Measurements from ENCODE around the gene ADARB2. TPM values are rescaled to one million over a fixed set of nuclear protein-coding genes. Genes with fewer than 3 reads are reported as not detected.

ADARB2 gene
- total RNA-seq, 1 experiment from 2014 or later = not detected

DNA sequence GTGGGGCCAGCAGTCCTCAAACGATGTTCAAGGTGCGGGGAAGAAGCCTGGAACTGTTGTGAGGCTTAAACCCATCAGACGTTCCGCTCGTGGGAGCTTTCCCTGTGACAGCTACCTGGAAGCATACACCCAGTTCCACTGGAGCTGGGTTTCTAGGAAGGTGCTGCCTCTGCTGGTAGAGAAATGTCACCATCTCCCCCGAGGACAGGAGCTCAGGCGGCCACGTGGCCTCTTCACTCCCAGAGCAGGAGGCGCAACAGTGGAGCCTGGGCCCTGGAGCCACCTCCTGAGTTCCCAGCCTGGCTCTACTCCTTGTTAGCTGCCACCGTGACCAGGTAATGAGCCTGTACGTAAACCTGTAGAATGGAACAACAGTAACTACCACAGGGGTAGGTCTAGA lies 156.1 kb downstream of the ADARB2 start:
- DNase-seq (ENCODE audit: low spot score) = no peak
- in situ Hi-C loops (cut with HindIII; ENCODE audit: low sequenced_read_pairs) = no loop called here

DNA sequence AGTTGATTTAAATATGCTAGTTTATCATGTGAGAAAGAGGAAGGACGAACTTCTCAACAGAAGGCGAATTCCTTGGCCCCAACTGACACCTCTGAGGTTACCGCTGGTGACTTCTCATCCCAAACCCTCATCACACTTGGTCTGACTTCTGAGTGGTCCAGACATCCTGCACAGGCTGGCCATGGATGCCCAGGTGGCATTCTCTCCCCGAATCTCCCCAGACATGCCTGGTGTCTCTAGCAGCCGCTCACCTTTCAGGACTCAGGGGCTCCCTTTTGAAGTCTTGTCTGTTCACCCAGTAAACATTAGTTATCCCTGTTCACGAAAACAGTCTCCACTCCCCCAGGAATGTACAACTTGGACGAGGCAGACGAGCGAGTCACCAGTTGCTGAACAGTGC lies 157.7 kb downstream of the ADARB2 start:
- in situ Hi-C loops (cut with HindIII; ENCODE audit: low sequenced_read_pairs) = no loop called here
- DNase-seq (ENCODE audit: low spot score) = no peak

DNA sequence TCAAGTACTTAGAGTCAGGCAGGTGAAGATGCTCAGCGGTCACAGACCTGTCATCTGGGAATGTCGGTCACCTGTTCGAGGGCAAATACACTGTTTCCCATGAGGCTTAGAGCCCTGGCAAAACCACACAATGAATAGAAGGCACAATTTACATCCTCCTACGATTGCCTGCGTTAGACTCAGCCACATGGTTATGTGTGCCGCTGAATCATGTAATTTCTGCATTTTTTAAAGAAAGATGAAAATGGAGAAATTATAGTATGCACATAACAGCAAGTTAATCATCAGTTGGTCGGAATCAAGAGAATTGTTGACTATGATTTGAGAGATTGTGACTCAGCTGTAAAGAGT lies 158.2 kb downstream of the ADARB2 start:
- DNase-seq (ENCODE audit: low spot score) = no peak
- in situ Hi-C loops (cut with HindIII; ENCODE audit: low sequenced_read_pairs) = no loop called here

DNA sequence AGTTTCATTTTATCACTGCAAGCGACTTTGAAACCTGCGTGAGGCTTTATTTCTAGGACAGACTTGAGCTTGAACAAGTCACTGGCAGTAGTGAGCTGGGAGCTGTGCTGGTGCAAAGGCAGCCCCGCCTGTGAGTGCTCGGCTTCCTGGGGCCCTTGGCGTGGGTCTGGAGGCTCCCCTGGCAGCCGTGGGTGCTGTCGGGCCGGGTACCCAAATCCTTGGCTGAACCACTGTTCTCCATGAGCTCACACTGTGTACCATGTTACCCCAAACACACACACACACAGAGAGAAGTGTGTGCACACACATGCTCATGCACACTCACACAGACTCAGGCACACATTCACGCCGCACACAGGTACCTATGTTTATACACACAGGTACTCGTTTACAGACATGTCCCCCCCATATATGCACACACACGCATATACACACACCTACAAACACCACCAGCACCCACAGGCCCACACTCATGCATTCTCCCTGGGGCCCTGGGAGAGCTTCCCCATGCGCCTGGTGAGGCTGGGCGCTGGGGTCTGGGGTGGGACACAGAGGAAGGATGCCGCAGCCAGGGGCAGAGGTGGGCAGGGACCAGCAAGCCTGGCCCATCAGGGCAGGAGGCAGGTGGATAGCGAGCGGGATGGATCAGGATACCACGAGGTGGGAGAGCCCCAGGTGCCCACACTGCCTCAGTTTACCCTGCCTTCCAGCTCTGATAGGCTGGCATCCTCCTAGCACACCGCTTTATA lies 158.8 kb downstream of the ADARB2 start:
- in situ Hi-C loops (cut with HindIII; ENCODE audit: low sequenced_read_pairs) = no loop called here
- no peak for DNase-seq (ENCODE audit: low spot score)

DNA sequence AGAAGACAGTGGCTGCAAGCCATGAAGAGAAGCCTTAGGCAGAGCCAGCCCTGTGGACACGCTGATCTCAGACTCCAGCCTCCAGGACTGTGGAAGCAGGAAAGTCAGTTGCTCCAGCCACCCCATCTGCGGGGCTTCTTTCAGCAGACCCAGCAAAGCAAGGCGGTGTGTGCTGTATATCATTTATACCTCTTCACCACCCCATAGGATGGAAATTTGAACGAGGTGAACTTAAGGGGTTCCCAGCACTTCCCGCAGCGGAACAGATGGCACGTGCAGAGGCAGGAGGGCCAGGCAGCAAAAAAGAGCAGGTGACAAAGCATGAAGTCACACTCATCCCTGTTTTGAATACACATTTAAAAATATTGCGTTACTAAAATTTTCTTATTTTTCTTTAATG lies 159.4 kb downstream of the ADARB2 start:
- in situ Hi-C loops (cut with HindIII; ENCODE audit: low sequenced_read_pairs) = no loop called here

DNA sequence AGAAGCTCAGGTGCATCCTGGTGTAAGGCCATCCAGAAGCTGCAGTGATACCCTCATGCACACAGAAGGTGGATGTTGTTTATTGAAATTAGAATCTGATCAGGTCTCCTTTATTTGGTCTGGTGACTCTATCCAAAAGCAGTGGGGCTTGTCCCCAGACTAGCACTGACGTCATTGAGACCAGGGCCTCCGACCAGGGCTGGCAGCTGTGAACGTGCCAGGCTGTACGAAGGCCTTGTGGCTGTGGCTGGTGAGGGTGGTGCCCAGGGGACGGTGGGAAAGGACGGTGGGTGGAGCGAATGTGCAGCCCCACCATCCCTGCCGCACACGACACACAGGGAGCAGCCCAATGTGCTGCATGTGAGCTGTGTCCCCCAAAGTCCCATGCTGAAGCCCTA lies 160.0 kb downstream of the ADARB2 start:
- no peak for DNase-seq (ENCODE audit: low spot score)
- in situ Hi-C loops (cut with HindIII; ENCODE audit: low sequenced_read_pairs) = no loop called here

More for the DNA sequence above, 159.4 kb downstream of the ADARB2 start:
- no peak for DNase-seq (ENCODE audit: low spot score)

DNA sequence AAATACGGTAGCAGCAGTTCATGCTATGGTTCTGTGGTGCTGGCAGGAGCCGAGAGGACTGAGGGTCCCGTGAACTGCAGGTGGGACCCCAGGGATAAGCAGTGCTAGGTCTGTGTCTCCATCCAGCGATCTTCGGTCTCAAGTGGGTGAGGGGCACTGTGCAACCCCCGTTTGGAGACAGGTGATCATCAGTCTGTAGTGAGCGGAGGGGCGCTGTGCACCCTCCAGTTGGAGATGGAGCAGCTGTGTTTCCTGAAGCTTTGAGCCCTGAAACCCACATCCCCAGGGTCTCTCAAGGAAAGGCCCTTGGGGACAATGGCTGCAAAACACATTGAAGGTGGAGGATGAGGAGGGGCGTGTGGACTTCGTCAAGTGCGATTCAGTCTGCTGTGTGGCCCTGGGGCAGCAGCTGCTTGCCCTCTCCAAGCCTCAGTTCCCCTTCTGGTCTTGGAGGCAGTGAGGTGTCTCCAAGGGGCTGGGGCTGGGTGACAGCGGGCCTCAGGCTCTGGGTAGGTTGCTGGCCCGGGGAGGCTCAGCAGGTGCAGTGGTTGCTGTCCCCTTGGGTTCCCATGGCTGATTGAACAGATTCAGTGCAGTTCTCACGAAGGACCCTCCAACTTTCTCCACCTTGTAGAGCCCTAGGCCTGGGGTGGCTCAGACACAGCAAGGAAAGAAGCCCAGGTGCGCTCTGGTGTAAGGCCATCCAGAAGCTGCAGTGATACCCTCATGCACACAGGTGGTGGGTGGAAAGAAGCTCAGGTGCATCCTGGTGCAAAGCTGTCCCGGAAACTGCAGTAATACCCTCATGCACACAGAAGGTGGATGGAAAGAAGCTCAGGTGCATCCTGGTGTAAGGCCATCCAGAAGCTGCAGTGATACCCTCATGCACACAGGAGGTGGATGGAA lies 160.6 kb downstream of the ADARB2 start:
- in situ Hi-C loops (cut with HindIII; ENCODE audit: low sequenced_read_pairs) = no loop called here
- no peak for DNase-seq (ENCODE audit: low spot score)

DNA sequence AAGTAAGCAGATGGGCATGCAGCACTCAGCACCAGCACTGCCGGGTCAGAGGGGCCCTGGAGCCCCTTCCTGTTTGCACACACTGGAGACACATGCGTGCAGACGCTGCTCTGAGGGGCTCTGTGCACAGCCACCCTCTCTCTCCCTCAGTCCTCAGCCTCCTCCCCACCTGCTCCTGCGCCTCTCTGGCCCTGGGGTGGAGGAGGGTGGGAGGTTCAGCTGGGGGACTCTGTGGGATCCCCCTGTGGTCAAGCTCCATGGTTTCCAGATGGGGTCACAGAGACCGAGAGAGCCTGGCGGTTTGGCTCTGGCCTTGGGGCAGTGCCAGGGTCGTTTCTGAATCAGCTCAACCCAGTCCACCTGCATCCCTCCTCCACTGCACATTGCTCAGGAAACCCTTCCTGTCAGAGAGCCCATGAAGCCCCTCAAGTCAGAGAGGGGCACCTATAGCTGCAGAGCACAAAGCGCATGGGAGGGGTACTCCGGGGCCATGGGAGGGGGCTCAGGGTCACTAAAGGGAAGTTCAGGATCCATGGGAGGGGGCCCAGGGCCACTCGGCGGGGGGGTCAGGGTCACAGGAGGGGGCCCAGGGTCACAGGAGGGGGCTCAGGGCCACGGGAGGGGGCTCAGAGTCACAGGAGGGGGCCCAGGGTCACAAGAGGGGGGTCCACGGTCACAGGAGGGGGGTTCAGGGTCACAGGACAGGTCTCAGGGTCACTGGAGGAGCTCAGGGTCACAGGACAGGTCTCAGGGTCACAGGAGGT lies 161.7 kb downstream of the ADARB2 start:
- in situ Hi-C loops (cut with HindIII; ENCODE audit: low sequenced_read_pairs) = no loop called here

DNA sequence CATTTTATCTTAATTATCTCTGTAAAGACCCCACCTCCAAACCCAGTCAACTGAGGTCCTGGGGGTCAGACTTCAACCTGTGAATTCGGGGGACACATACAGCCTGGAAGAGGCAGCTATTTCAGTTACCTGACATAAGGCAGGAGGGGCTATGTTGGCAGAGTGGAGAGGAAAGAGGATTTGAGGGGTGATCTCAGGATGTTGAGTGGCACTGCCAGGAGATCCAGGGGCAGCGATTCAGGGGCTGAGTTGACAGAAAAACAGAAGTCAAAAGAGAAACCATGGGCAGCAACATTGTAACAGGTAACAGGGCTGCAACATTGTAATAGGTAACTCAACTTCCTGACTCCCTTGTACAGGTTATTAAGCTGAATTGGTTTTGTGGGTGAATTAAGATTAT lies 162.6 kb downstream of the ADARB2 start:
- in situ Hi-C loops (cut with HindIII; ENCODE audit: low sequenced_read_pairs) = no loop called here
- no peak for DNase-seq (ENCODE audit: low spot score)

More for the DNA sequence above, 161.7 kb downstream of the ADARB2 start:
- no peak for DNase-seq (ENCODE audit: low spot score)

DNA sequence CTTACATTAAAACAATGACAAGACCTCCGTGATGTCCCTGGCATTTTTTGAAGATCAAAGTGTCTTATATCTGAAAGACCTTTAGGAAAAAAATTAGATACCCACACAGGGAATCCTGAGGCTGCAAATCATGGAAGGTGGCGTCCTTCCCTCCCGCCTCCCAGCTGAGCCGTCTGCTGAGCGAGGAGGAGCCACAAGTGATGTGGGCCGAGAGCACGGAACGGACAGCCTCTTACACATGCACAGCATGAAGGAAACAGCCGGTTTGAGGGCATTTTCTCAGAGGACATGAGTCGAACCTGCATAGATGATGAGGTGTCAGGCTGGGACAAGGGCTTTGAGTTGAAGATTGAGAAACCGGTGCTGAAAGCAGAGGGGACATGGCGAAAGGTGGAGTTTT lies 163.3 kb downstream of the ADARB2 start:
- in situ Hi-C loops (cut with HindIII; ENCODE audit: low sequenced_read_pairs) = no loop called here
- DNase-seq (ENCODE audit: low spot score) = no peak

DNA sequence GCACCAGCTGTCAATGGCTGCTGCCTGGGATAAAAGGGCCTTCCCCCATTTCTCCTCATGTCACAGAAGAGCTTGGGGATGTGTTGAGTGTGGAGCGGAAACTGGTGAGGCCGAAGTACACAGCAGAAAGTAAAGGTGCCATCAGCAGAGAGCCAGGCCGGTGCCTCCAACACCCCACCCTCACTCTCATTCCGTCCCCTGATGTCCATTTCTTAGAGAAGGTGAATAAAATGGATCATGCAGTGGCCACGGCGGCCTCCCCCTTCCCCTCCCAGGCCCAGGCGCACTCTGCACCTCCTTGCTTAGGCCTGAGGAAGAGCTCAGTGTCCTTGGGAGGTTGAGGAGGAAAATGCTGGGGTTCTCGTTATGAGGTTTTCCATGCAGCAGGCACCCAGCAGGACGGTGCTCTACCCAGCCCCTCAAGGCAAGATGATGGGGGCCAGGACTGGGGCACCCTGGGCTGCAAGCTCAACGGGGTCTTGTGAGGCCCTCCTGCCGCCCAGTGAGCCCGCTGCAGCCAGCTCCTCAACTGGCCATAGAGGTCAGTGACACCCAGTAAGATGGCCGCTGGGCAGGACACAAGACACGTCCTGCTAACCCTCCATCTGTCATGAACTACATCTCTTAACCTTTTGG lies 163.9 kb downstream of the ADARB2 start:
- DNase-seq (ENCODE audit: low spot score) = no peak
- in situ Hi-C loops (cut with HindIII; ENCODE audit: low sequenced_read_pairs) = no loop called here

DNA sequence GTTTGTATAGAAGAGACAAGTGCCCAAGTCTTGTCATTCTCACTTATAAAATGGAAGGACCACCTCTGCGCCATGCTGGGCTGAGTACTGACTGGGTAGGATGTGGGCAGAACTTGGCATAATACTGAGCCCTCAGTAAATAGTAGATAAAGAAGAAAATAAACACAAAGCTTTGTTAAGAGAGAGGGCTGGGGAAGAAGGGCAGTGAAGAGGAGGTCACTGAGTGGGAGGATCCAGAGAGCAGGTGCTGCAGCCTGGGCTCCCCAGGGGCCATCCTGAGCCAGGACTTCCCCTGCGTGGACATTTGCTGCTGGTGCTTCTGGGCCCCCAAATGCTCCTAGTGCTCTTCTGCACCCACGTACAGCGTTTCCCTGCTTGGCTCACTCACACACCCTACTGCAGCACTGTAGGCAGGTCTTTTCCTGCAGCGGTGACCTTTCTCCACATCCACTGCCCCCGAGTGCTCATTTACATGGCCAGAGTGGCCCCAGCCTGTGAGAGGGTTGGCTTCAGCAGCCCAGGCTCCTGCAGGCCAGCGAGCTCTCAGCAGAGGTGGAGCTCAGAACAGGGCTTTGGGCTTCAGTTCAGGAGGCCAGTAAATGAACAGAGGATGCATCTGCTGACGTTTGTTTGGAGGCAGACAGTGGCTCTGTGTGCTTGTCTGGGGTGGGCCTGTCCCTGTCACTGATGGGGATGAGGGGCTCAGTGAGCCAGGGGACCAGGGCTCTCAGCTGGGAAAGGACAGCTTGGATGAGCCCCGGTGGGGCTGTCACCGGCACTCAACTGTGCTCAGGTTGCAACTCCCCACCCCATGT lies 164.6 kb downstream of the ADARB2 start:
- in situ Hi-C loops (cut with HindIII; ENCODE audit: low sequenced_read_pairs) = no loop called here
- no peak for DNase-seq (ENCODE audit: low spot score)

DNA sequence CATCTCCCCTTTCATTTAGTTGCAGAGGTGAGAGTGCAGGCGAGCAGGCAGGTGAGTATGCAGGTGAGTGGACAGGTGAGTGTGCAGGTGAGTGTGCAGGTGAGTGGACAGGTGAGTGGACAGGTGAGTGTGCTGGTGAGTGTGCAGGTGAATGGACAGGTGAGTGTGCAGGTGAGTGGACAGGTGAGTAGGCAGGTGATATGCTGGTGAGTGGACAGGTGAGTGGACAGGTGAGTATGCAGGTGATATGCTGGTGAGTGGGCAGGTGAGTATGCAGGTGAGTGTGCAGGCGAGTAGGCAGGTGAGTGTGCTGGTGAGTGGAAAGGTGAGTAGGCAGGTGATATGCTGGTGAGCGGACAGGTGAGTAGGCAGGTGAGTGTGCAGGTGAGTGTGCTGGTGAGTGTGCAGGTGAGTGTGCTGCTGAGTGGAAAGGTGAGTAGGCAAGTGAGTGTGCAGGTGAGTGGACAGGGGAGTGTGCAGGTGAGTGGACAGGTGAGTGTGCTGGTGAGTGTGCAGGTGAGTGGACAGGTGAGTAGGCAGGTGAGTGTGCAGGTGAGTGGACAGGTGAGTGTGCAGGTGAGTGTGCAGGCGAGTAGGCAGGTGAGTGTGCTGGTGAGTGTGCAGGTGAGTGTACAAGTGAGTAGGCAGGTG lies 165.6 kb downstream of the ADARB2 start:
- no peak for DNase-seq (ENCODE audit: low spot score)
- in situ Hi-C loops (cut with HindIII; ENCODE audit: low sequenced_read_pairs) = no loop called here

DNA sequence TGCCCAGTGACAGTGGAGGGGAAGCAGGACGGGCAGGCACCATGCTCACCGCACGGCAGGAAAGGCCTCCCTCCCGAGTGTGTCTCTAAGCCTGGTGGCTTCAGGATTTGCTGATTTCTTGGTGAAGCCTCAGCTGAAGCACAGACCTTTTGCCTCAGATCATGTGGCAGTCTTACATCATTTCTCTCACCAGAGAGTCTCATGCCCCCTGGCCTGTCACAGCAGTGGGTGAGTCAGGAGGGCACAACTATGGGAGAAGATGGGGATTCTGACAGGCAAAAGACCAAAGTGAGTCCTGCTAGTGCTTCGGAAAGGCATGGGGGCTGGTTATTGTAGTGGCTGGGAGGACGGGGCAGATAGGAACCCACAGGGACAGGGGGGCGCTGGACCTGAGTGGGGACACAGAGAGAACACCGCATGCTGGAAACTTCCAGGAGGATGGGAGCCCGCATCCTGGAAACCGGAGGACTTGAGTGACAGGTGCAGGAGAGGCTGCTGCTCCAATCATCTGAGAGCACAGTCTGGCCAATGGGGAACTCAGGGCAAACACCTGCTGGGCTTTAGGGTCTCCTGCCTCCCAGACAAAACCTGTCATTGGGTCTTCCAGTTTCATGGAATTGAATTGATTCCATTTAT lies 166.8 kb downstream of the ADARB2 start:
- in situ Hi-C loops (cut with HindIII; ENCODE audit: low sequenced_read_pairs) = no loop called here

DNA sequence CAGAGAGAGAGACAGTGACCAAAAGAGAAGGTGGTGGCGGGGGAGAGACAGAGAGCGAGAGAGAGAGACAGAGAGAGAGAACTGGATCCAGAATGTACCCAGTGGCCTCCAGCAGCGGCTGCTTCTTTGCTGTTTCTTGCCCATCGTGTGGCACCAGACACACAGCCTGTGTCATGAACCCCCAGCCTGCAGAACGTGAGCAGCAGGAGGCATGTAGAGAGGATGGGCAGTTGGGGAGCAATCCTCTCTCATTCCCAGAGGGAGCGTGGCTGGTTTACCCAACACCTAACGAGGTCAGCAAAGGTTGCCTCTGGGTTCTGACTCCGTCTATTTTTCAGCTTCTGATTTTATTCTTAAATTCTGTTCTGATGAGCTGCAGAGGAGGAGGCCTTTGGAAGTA lies 168.1 kb downstream of the ADARB2 start:
- no peak for DNase-seq (ENCODE audit: low spot score)
- in situ Hi-C loops (cut with HindIII; ENCODE audit: low sequenced_read_pairs) = no loop called here

More for the DNA sequence above, 166.8 kb downstream of the ADARB2 start:
- no peak for DNase-seq (ENCODE audit: low spot score)

DNA sequence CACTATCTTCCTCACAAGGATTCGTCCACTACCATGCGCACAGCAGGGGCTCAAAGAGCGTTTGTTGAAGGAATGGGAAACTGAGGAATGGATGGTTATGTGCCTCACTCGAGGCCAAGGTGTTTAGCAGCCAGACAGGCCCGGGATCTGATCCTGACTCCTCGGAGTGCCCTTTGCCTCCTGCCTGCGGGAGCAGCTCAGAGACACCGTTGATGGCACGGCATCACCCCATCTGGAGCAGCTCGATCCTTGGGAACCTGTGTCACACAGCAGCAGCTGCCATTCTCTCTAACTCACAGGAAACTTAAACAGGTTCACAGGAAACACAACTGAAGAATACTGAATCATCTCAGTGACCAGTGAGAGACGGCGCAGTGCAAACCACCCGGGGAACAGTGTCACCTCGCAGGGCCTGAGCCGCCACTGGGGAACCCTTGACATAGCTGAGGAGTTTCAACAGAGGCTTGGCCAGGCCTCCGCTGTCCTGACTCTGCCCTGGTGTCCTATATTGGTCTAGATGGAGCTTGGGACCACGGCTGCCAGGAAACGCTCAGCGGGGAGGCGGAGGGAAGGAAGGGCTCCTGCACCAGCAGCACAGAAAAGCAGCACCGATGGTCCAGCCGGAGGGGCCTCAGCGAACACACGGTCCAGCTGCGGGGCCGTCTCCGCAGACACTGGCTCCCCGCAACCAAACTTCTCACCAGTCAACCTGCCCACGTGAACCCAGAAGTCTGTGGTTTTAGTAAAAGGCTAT lies 169.4 kb downstream of the ADARB2 start:
- in situ Hi-C loops (cut with HindIII; ENCODE audit: low sequenced_read_pairs) = no loop called here
- no peak for DNase-seq (ENCODE audit: low spot score)

DNA sequence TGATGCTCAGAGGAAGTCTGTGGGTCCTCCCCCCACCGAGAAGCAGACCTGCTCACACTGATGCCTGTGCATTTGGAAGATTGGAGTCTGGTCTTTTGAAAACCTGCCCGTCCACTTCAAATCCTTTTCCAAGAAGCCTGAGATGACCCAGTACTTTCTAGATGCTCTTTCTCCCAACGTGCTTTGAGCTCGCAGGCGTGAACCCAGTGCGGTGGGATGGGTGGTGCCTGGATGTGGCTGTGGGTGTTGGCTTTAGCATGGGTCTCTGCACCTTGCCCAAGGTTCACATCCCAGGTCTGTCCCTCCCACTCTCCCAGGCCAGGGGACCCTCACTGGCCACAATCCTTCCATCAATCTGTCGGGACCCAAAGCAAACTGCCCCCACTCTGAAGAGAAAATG lies 170.2 kb downstream of the ADARB2 start:
- in situ Hi-C loops (cut with HindIII; ENCODE audit: low sequenced_read_pairs) = no loop called here
- DNase-seq (ENCODE audit: low spot score) = no peak
